ENCODE data around the gene RXRA. TPM values are rescaled to one million over a fixed set of nuclear protein-coding genes. Genes with fewer than 3 reads are reported as not detected.

Gene RXRA
- total and polyA plus RNA-seq, 2 of the 13 experiments (the other 11 are each of a cell fraction or from before 2014, with no cell fraction given): 18.9 to 29.2 TPM

- TF ChIP-seq HIC2 (CRISPR knock-in tag; IDR thresholded peaks at IDR 0.05; ENCODE audit: low read depth) (no peak), TRIM22 (IDR thresholded peaks at IDR 0.05) (no peak), ZSCAN29 (CRISPR knock-in tag; conservative IDR thresholded peaks at IDR 0.05) (no peak), ZSCAN5A (CRISPR knock-in tag; IDR thresholded peaks at IDR 0.05; ENCODE audit: borderline replicate concordance) (no peak), CSRNP2 (CRISPR knock-in tag; conservative IDR thresholded peaks at IDR 0.05; ENCODE audit: low read depth) (no peak), ARID2 (CRISPR knock-in tag; IDR thresholded peaks at IDR 0.05; ENCODE audit: borderline replicate concordance) (no peak), KDM5A (IDR thresholded peaks at IDR 0.05; ENCODE audit: borderline replicate concordance, low read length) (no peak), HMGXB4 (CRISPR knock-in tag; IDR thresholded peaks at IDR 0.05; ENCODE audit: borderline replicate concordance in 1 of 2, low read depth in 1 of 2) (no peak), ZFP36 (IDR thresholded peaks at IDR 0.05; ENCODE audit: borderline replicate concordance, low read depth, low read length, partially characterized antibody) (no peak), ZNF484 (CRISPR knock-in tag; IDR thresholded peaks at IDR 0.05; ENCODE audit: borderline replicate concordance, low read depth) (no peak), TMF1 (CRISPR knock-in tag; IDR thresholded peaks at IDR 0.05; ENCODE audit: low read depth) (no peak), HOXA7 (CRISPR knock-in tag; IDR thresholded peaks at IDR 0.05) (no peak), NFE2 (CRISPR knock-in tag; IDR thresholded peaks at IDR 0.05) (no peak), ZNF737 (CRISPR knock-in tag; IDR thresholded peaks at IDR 0.05; ENCODE audit: borderline replicate concordance) (no peak), MAZ (IDR thresholded peaks at IDR 0.05; ENCODE audit: borderline replicate concordance, low read depth, low read length) (no peak), MAZ (CRISPR knock-in tag; IDR thresholded peaks at IDR 0.05; ENCODE audit: low read depth) (no peak), ETV5 (CRISPR knock-in tag; IDR thresholded peaks at IDR 0.05; ENCODE audit: borderline replicate concordance) (no peak), HNF4G (IDR thresholded peaks at IDR 0.05; ENCODE audit: borderline replicate concordance, low read depth, low read length) (peak; percentile 61; the same call in 1 of the 2 replicates), HNF4G (CRISPR knock-in tag; IDR thresholded peaks at IDR 0.05; ENCODE audit: borderline replicate concordance, low read depth) (peak; percentile 61; the same call in 1 of the 2 replicates), HNRNPL (IDR thresholded peaks at IDR 0.05; ENCODE audit: low read depth, low read length) (no peak)
Observed at GRCh38 chr9:134369416-134370212, 43.4 kb downstream of the RXRA start (continued).
